Suprapubic skin (tissue), 4 donors: Measurements from ENCODE around the gene TMEM181. TPM values are rescaled to one million over a fixed set of nuclear protein-coding genes. Genes with fewer than 3 reads are reported as not detected.

Source experiments
- DNase-seq, 2 donors: peaks; one replicate each; pipeline ENCODE4 v3.0.0-alpha.2; 2019; ENCODE audit warnings: low spot score in 2 of 2
- H3K27ac ChIP-seq: fragments of 200-600 bp; sonication (generic); one replicate; pipeline ENCODE4 v1.5.1; 2019
- H3K27me3 ChIP-seq: fragments of 200-600 bp; sonication (generic); one replicate; pipeline ENCODE4 v1.5.1; 2019
- H3K36me3 ChIP-seq: fragments of 200-600 bp; sonication (generic); one replicate; pipeline ENCODE4 v1.5.1; 2019
- H3K4me1 ChIP-seq: fragments of 200-600 bp; sonication (generic); one replicate; pipeline ENCODE4 v1.5.1; 2019
- H3K4me3 ChIP-seq: fragments of 200-600 bp; sonication (generic); one replicate; pipeline ENCODE4 v1.5.1; 2019; ENCODE audit warnings: mild to moderate bottlenecking
- H3K9me3 ChIP-seq: fragments of 200-600 bp; sonication (generic); one replicate; pipeline ENCODE4 v1.5.1; 2019
- CTCF ChIP-seq, 2 donors: fragments of 200-600 bp in 1 of 2; fragments of 450-650 bp in 1 of 2; sonication (generic) in 1 of 2; IDR thresholded peaks; one replicate each; pipeline ENCODE4 v1.5.1; 2016 to 2019; ENCODE audit warnings: antibody characterized with exemption in 2 of 2, mild to moderate bottlenecking in 1 of 2, moderate library complexity in 1 of 2
- EP300 ChIP-seq: sonication (generic); formaldehyde crosslinking; IDR thresholded peaks from one replicate; pipeline ENCODE4 v1.6.1; 2017; ENCODE audit warnings: antibody characterized with exemption
- POLR2A ChIP-seq, 2 donors: fragments of 450-650 bp; IDR thresholded peaks; one replicate each; pipeline ENCODE4 v1.6.1; 2017; ENCODE audit warnings: antibody characterized with exemption in 2 of 2, mild to moderate bottlenecking in 2 of 2, moderate library complexity in 2 of 2
- POLR2AphosphoS5 ChIP-seq, 3 donors: sonication (generic); formaldehyde crosslinking; IDR thresholded peaks; one replicate each; pipeline ENCODE4 v1.6.1; 2017; ENCODE audit warnings: antibody characterized with exemption in 3 of 3
- WGBS: methylation state at CpG from one replicate; pipeline ENCODE4 v1.1.5; 2018; 5-methylcytosine and 5-hydroxymethylcytosine counted together
- total RNA-seq, 4 donors: library from RNA; depleted of rRNA; stranded (reverse); fragments of >200 nt; gene quantifications; one replicate each; pipeline ENCODE4 v1.1.0, GENCODE V29; 2016

TMEM181 gene
- total RNA-seq, 4 donors from 2014 or later: 17.5 to 24.7 (median 21.7) TPM

- no peak overlapping the region for H3K4me3 ChIP-seq
- 75% methylated on average over 6 of the region's 6 CpGs for WGBS
- H3K4me1 ChIP-seq: no peaks in the 10 kb centered on the region
- no peak for DNase-seq
- H3K36me3 ChIP-seq: no peaks in the 10 kb centered on the region
- no peaks in the 10 kb centered on the region for H3K9me3 ChIP-seq
- no peak overlapping the region for H3K27ac ChIP-seq
- H3K27me3 ChIP-seq: peaks cover 16% of the 10 kb centered on the region
- TF ChIP-seq CTCF (IDR thresholded peaks at IDR 0.05) (no peak), POLR2A (IDR thresholded peaks at IDR 0.05) (no peak), EP300 (no peak)
Observed at GRCh38 chr6:158528826-158529225, 31.1 kb upstream of the TMEM181 start.

DNA sequence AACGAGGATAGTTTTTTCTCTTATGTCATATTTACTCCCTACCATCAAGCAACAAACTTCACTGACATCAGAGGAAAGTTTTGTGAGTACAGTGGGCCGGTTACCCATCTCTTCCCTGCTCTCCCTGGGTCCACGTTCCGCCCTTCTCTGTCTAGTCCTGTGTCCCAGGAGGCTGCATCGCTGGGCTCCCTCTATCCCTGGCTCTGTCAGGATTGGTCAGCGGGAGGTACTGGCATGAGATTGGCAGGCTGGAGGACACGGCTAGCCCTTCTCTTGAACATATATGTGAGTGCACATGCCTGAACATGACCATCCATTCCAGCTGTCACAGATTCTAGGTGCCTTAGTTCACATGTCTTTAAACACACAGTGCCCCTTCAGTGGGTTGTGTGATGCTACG, 30.3 kb upstream of the TMEM181 start:
- Histone ChIP-seq H3K36me3 (no peaks in the 10 kb centered on the region), H3K27me3 (peaks cover 13% of the 10 kb centered on the region), H3K4me1 (no peaks in the 10 kb centered on the region), H3K9me3 (no peaks in the 10 kb centered on the region), H3K4me3 (no peak overlapping the region), H3K27ac (no peak overlapping the region)
- TF ChIP-seq CTCF (IDR thresholded peaks at IDR 0.05) (no peak), POLR2AphosphoS5 (IDR thresholded peaks at IDR 0.05) (no peak), POLR2A (IDR thresholded peaks at IDR 0.05) (no peak), EP300 (no peak)
- WGBS: 83% methylated on average over 8 of the region's 8 CpGs
- no peak for DNase-seq

DNA sequence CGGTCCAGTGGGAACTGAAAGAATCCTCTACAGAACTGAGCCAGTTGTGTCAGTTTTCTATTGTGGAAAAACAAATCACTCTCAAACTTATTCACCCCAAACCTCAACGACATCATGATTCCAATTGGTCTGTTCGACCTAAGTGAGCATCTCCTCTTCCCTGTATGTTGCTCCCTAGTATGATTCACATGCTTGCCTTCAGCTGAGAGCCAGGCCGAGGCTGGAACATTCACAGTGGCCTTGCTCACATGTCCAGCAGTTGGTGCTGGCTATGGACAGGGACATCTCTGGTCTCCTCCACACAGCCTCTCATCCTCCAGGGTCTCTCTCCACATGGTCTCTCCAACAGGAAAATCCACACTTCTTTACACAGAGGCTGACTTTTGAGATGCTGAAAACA, 28.3 kb upstream of the TMEM181 start:
- no peak for DNase-seq
- Histone ChIP-seq H3K27me3 (peaks cover 20% of the 10 kb centered on the region), H3K4me1 (peaks cover 5% of the 10 kb centered on the region), H3K27ac (no peak overlapping the region), H3K9me3 (no peaks in the 10 kb centered on the region), H3K36me3 (no peaks in the 10 kb centered on the region), H3K4me3 (no peak overlapping the region)
- TF ChIP-seq POLR2A (IDR thresholded peaks at IDR 0.05): no peak
- TF ChIP-seq POLR2AphosphoS5 (IDR thresholded peaks at IDR 0.05): no peak
- TF ChIP-seq CTCF (IDR thresholded peaks at IDR 0.05): no peak
- no peak for TF ChIP-seq EP300
- 78% methylated on average over 4 of the region's 4 CpGs for WGBS

GRCh38 chr6:158531970-158532369, 27.9 kb upstream of the TMEM181 start:
- Histone ChIP-seq H3K9me3 (no peaks in the 10 kb centered on the region), H3K4me3 (no peak overlapping the region), H3K27ac (no peak overlapping the region), H3K27me3 (peaks cover 24% of the 10 kb centered on the region), H3K36me3 (no peaks in the 10 kb centered on the region), H3K4me1 (peaks cover 9% of the 10 kb centered on the region)
- no peak for TF ChIP-seq POLR2AphosphoS5 (IDR thresholded peaks at IDR 0.05)
- TF ChIP-seq CTCF (IDR thresholded peaks at IDR 0.05): no peak
- no peak for TF ChIP-seq EP300
- no peak for TF ChIP-seq POLR2A (IDR thresholded peaks at IDR 0.05)
- WGBS: 86% methylated on average over 2 of the region's 2 CpGs
- no peak for DNase-seq

GRCh38 chr6:158536084-158536890, 23.6 kb upstream of the TMEM181 start:
- peaks cover 14% of the 10 kb centered on the region for H3K4me1 ChIP-seq
- H3K27me3 ChIP-seq: peaks cover 46% of the 10 kb centered on the region
- 3% methylated on average over 25 of the region's 75 CpGs for WGBS
- TF ChIP-seq POLR2AphosphoS5 (IDR thresholded peaks at IDR 0.05): peak in 1 of 3 donors; percentile 65
- TF ChIP-seq EP300: no peak
- no peaks in the 10 kb centered on the region for H3K9me3 ChIP-seq
- no peak overlapping the region for H3K27ac ChIP-seq
- DNase-seq: no peak
- H3K4me3 ChIP-seq: peak overlapping the region; percentile 58
- no peaks in the 10 kb centered on the region for H3K36me3 ChIP-seq
